Smooth muscle cell (in vitro differentiated cells): ENCODE results near the gene QSOX1. TPM values are rescaled to one million over a fixed set of nuclear protein-coding genes. Genes with fewer than 3 reads are reported as not detected.

ENCODE experiments used
- DNase-seq: peaks from one replicate; lab custom pipeline; 2025; ENCODE audit not compliant: unreplicated experiment; lab: John Stamatoyannopoulos, UW
- H2AFZ ChIP-seq: fragments of 200-600 bp; sonication (generic); 2 replicates; pipeline ENCODE4 v1.6.0; 2016; ENCODE audit warnings: antibody characterized with exemption, low read depth, mild to moderate bottlenecking
- H3F3A ChIP-seq: fragments of 200-600 bp; sonication (generic); 2 replicates; pipeline ENCODE4 v1.6.0; 2017; ENCODE audit warnings: antibody characterized with exemption, low read depth
- H3K27ac ChIP-seq: fragments of 200-600 bp; sonication (generic); 2 replicates; pipeline ENCODE4 v1.5.1; 2016; ENCODE audit warnings: low read depth, mild to moderate bottlenecking
- H3K27me3 ChIP-seq: fragments of 200-600 bp; sonication (generic); 2 replicates; pipeline ENCODE4 v1.6.1; 2016; ENCODE audit warnings: low read depth, mild to moderate bottlenecking
- H3K36me3 ChIP-seq: fragments of 200-600 bp; sonication (generic); 2 replicates; pipeline ENCODE4 v1.5.1; 2016; ENCODE audit warnings: low read depth
- H3K4me1 ChIP-seq: fragments of 200-600 bp; sonication (generic); 2 replicates; pipeline ENCODE4 v1.5.1; 2016; ENCODE audit warnings: low read depth
- H3K4me2 ChIP-seq: fragments of 200-600 bp; sonication (generic); 2 replicates; pipeline ENCODE4 v1.6.0; 2016; ENCODE audit warnings: mild to moderate bottlenecking
- H3K4me3 ChIP-seq: fragments of 200-600 bp; sonication (generic); 2 replicates; pipeline ENCODE4 v1.5.1; 2016; ENCODE audit warnings: mild to moderate bottlenecking
- H3K79me2 ChIP-seq: fragments of 200-600 bp; sonication (generic); 2 replicates; pipeline ENCODE4 v1.6.0; 2016; ENCODE audit warnings: low read depth, mild to moderate bottlenecking
- H3K9ac ChIP-seq: fragments of 200-600 bp; sonication (generic); 2 replicates; pipeline ENCODE4 v1.6.0; 2016; ENCODE audit warnings: low read depth
- H3K9me3 ChIP-seq: fragments of 200-600 bp; sonication (generic); replicated peaks from 2 replicates; pipeline ENCODE4 v1.5.1; 2016; ENCODE audit warnings: low read depth
- H4K20me1 ChIP-seq: fragments of 200-600 bp; sonication (generic); 2 replicates; pipeline ENCODE4 v1.6.0; 2016; ENCODE audit warnings: low read depth
- WGBS: methylation state at CpG from one replicate; pipeline ENCODE4 v1.1.7; 2016; ENCODE audit warnings: low lambda C conversion rate; 5-methylcytosine and 5-hydroxymethylcytosine counted together
- polyA plus RNA-seq: library from polyadenylated mRNA; unstranded; fragments of >200 nt; fragmentation: Nextera tagmentation; extraction: Ambion mirVana; gene quantifications from 2 replicates; pipeline ENCODE4 v1.2.1, GENCODE V29; 2016
- total RNA-seq: library from RNA; depleted of rRNA; stranded (reverse); fragments of >200 nt; gene quantifications from 2 replicates; pipeline ENCODE4 v1.2.3, GENCODE V29; 2014
- TF ChIP-seq, protein P1 (sequence below): fragments of 200-600 bp; sonication (generic); IDR thresholded peaks from 2 replicates; pipeline ENCODE4 v1.5.1; 2017; ENCODE audit warnings: borderline replicate concordance, mild to moderate bottlenecking, antibody characterized with exemption; ENCODE audit not compliant: insufficient read depth, poor library complexity, severe bottlenecking

The QSOX1 gene
- total and polyA plus RNA-seq, 2 experiments from 2014 or later = 71.5 to 75.8 TPM

DNA sequence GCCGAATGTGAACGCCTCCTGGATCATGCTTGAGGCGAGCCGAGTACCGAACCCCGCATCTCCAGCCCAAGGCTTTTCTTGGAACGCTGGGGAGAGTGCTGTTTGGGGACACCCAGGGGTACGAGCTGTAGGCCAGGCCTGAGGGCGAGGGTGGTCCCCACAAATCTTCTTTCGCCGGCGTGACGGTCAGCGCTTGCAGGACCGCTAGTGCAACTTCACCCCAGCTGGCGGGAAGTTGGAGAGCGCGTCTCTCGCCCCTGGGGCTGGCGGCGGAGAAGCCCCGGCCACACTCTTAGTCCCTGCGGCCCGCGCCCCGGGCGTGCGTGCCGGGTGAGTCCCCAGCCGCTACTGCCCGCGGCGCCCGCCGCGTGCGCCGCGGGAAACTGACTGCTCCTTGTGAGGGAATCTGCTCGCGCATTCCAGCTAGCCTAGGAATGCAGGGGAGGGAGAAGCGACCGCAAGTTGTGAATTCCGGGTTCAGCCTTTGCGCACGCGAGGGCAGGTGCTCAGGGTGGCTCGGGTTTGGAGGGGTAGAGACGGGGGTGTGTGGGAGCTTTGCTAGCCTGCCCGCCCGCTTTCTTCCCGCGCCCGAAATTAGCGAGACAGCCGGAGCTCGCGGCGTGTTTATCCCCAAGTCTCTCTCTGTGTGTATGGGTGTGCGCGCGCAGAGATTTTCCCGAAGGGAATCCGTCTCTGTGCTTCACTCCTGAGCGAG lies 76.3 kb downstream of the QSOX1 start:
- WGBS = under 1% methylated on average over 62 of the region's 65 CpGs
- peaks cover 32% of the 10 kb centered on the region for H3K4me1 ChIP-seq
- TF ChIP-seq, protein P1, sequence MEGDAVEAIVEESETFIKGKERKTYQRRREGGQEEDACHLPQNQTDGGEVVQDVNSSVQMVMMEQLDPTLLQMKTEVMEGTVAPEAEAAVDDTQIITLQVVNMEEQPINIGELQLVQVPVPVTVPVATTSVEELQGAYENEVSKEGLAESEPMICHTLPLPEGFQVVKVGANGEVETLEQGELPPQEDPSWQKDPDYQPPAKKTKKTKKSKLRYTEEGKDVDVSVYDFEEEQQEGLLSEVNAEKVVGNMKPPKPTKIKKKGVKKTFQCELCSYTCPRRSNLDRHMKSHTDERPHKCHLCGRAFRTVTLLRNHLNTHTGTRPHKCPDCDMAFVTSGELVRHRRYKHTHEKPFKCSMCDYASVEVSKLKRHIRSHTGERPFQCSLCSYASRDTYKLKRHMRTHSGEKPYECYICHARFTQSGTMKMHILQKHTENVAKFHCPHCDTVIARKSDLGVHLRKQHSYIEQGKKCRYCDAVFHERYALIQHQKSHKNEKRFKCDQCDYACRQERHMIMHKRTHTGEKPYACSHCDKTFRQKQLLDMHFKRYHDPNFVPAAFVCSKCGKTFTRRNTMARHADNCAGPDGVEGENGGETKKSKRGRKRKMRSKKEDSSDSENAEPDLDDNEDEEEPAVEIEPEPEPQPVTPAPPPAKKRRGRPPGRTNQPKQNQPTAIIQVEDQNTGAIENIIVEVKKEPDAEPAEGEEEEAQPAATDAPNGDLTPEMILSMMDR = no peak
- H3K27me3 ChIP-seq = peaks cover 100% of the 10 kb centered on the region
- H3K79me2 ChIP-seq = no peaks in the 10 kb centered on the region
- peak overlapping the region; percentile 95 for H3K4me2 ChIP-seq
- H3K4me3 ChIP-seq = peak overlapping the region; percentile 54
- H2AFZ ChIP-seq = no peak overlapping the region
- no peak overlapping the region for H3K9ac ChIP-seq
- DNase-seq = no peak
- no peaks in the 10 kb centered on the region for H4K20me1 ChIP-seq
- no peaks in the 10 kb centered on the region for H3K9me3 ChIP-seq
- no peaks in the 10 kb centered on the region for H3F3A ChIP-seq
- no peak overlapping the region for H3K27ac ChIP-seq
- no peaks in the 10 kb centered on the region for H3K36me3 ChIP-seq

DNA sequence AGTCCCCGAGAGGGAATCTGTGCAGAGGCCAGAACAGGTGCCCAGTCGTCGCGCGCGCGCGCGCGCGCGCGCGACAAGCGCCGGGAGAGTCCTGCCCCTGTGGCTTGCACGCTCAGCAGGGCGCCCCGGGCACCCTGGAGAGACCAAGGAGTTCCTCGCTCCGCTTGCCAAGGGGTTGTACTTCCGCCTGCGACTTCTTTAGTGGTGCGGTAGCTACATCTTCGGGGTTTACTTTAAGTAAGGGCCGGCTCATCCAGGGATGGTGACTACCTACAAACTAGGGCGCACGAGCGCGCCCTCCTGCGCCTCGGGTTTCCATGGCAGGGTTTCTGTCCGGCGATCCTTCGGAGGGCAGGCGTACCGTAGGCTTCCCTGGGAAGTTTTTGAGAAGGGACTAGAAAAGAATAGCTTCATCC lies 76.8 kb downstream of the QSOX1 start:
- Histone ChIP-seq H3K27ac (no peak overlapping the region), H3K4me2 (peak overlapping the region; percentile 95), H3K4me1 (peaks cover 37% of the 10 kb centered on the region), H3K27me3 (peaks cover 100% of the 10 kb centered on the region), H3K4me3 (peak overlapping the region; percentile 54), H3K9me3 (no peaks in the 10 kb centered on the region), H4K20me1 (no peaks in the 10 kb centered on the region), H3K9ac (no peak overlapping the region), H3F3A (no peaks in the 10 kb centered on the region), H2AFZ (no peak overlapping the region), H3K79me2 (no peaks in the 10 kb centered on the region), H3K36me3 (no peaks in the 10 kb centered on the region)
- TF ChIP-seq, protein P1 = no peak
- WGBS = under 1% methylated on average over 37 of the region's 37 CpGs
- DNase-seq = no peak

DNA sequence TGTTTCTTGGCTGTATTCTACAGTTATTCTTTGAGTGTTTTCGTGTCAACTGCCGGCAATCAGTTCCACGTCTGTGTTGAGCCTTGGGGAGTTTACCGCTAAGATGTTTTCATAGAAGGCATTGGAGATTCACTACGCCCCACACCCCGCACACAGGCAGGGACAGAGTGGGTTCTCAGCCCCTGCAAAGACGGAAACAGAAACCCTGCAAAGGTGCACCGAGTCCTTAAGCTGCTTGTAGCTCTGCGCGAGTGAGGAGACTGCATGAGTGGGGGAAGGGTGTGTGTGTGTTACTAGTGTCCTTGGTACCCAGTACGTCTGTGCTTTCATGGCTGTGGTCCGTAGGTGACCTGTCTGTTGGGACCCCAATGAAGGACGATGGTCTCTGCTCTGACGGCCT lies 77.3 kb downstream of the QSOX1 start:
- Histone ChIP-seq H2AFZ (no peak overlapping the region), H3K4me2 (peak overlapping the region; percentile 95)

More for the DNA sequence above, 77.3 kb downstream of the QSOX1 start:
- H3K27ac ChIP-seq = no peak overlapping the region
- peaks cover 100% of the 10 kb centered on the region for H3K27me3 ChIP-seq
- H3K36me3 ChIP-seq = no peaks in the 10 kb centered on the region
- 3% methylated on average over 14 of the region's 14 CpGs for WGBS
- H3F3A ChIP-seq = no peaks in the 10 kb centered on the region
- H3K4me1 ChIP-seq = peaks cover 41% of the 10 kb centered on the region
- peak overlapping the region; percentile 54 for H3K4me3 ChIP-seq
- no peak overlapping the region for H3K9ac ChIP-seq
- no peaks in the 10 kb centered on the region for H3K79me2 ChIP-seq
- DNase-seq = no peak
- H4K20me1 ChIP-seq = no peaks in the 10 kb centered on the region
- TF ChIP-seq, protein P1 = no peak
- H3K9me3 ChIP-seq = no peaks in the 10 kb centered on the region
